ENCODE measurements around the gene JAKMIP1. TPM values are rescaled to one million over a fixed set of nuclear protein-coding genes. Genes with fewer than 3 reads are reported as not detected.

The JAKMIP1 gene
- total and polyA plus RNA-seq, 2 of the 13 experiments (the other 11 are each of a cell fraction or from before 2014, with no cell fraction given), result not detected

DNA sequence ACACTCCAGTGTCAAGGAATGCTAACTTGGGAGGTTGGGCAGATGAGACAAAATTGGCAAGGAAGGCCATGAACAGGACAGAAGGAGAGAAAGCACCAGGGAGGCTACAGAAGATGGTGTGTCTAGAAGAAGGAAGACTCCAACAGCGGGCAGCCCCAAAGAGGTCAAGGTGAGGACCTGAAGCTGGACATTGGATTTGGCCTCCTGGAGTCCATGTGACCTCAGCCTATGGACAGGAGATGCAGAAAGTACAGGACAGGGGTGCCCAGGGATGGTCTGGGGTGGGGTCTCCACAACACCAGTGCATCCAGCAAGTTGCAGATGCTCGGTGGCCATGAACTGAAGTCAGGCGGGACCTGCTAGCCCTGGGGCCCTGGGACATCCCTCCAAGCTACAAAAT lies 86.2 kb downstream of the JAKMIP1 start (continued):
- TF ChIP-seq, protein P1, sequence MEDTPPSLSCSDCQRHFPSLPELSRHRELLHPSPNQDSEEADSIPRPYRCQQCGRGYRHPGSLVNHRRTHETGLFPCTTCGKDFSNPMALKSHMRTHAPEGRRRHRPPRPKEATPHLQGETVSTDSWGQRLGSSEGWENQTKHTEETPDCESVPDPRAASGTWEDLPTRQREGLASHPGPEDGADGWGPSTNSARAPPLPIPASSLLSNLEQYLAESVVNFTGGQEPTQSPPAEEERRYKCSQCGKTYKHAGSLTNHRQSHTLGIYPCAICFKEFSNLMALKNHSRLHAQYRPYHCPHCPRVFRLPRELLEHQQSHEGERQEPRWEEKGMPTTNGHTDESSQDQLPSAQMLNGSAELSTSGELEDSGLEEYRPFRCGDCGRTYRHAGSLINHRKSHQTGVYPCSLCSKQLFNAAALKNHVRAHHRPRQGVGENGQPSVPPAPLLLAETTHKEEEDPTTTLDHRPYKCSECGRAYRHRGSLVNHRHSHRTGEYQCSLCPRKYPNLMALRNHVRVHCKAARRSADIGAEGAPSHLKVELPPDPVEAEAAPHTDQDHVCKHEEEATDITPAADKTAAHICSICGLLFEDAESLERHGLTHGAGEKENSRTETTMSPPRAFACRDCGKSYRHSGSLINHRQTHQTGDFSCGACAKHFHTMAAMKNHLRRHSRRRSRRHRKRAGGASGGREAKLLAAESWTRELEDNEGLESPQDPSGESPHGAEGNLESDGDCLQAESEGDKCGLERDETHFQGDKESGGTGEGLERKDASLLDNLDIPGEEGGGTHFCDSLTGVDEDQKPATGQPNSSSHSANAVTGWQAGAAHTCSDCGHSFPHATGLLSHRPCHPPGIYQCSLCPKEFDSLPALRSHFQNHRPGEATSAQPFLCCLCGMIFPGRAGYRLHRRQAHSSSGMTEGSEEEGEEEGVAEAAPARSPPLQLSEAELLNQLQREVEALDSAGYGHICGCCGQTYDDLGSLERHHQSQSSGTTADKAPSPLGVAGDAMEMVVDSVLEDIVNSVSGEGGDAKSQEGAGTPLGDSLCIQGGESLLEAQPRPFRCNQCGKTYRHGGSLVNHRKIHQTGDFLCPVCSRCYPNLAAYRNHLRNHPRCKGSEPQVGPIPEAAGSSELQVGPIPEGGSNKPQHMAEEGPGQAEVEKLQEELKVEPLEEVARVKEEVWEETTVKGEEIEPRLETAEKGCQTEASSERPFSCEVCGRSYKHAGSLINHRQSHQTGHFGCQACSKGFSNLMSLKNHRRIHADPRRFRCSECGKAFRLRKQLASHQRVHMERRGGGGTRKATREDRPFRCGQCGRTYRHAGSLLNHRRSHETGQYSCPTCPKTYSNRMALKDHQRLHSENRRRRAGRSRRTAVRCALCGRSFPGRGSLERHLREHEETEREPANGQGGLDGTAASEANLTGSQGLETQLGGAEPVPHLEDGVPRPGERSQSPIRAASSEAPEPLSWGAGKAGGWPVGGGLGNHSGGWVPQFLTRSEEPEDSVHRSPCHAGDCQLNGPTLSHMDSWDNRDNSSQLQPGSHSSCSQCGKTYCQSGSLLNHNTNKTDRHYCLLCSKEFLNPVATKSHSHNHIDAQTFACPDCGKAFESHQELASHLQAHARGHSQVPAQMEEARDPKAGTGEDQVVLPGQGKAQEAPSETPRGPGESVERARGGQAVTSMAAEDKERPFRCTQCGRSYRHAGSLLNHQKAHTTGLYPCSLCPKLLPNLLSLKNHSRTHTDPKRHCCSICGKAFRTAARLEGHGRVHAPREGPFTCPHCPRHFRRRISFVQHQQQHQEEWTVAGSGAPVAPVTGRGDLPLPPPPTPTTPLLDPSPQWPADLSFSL (CRISPR knock-in tag; IDR thresholded peaks at IDR 0.05), result no peak
- TF ChIP-seq YEATS4 (CRISPR knock-in tag; IDR thresholded peaks at IDR 0.05; ENCODE audit: borderline replicate concordance), result no peak
- TF ChIP-seq, protein P2, sequence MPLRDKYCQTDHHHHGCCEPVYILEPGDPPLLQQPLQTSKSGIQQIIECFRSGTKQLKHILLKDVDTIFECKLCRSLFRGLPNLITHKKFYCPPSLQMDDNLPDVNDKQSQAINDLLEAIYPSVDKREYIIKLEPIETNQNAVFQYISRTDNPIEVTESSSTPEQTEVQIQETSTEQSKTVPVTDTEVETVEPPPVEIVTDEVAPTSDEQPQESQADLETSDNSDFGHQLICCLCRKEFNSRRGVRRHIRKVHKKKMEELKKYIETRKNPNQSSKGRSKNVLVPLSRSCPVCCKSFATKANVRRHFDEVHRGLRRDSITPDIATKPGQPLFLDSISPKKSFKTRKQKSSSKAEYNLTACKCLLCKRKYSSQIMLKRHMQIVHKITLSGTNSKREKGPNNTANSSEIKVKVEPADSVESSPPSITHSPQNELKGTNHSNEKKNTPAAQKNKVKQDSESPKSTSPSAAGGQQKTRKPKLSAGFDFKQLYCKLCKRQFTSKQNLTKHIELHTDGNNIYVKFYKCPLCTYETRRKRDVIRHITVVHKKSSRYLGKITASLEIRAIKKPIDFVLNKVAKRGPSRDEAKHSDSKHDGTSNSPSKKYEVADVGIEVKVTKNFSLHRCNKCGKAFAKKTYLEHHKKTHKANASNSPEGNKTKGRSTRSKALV (CRISPR knock-in tag; IDR thresholded peaks at IDR 0.05), result no peak
- TF ChIP-seq CENPT (CRISPR knock-in tag; IDR thresholded peaks at IDR 0.05; ENCODE audit: low read depth), result no peak
- no peak for TF ChIP-seq SP140L (CRISPR knock-in tag; IDR thresholded peaks at IDR 0.05; ENCODE audit: borderline replicate concordance)
